Tibial nerve (tissue), 4 donors: ENCODE measurements around the gene NDRG2. TPM values are rescaled to one million over a fixed set of nuclear protein-coding genes. Genes with fewer than 3 reads are reported as not detected.

Experiments used
- DNase-seq, 2 donors: peaks; one replicate each; pipeline ENCODE4 v3.0.0-alpha.2; 2019; ENCODE audit warnings: low spot score in 2 of 2
- H3K27ac ChIP-seq, 4 donors: fragments of 200-600 bp; sonication (generic) in 3 of 4; one replicate each; pipeline ENCODE4 v1.5.1; 2017 to 2019; ENCODE audit warnings: mild to moderate bottlenecking in 1 of 4
- H3K27me3 ChIP-seq, 2 donors: fragments of 200-600 bp; sonication (generic) in 1 of 2; one replicate each; pipeline versions ENCODE4 v1.5.1 to v1.6.0; 2017 to 2019
- H3K36me3 ChIP-seq, 3 donors: fragments of 200-600 bp; sonication (generic); one replicate each; pipeline ENCODE4 v1.5.1; 2018 to 2019
- H3K4me1 ChIP-seq, 4 donors: fragments of 200-600 bp; sonication (generic) in 3 of 4; one replicate each; pipeline ENCODE4 v1.5.1; 2017 to 2019
- H3K4me3 ChIP-seq, 4 donors: fragments of 200-600 bp; sonication (generic) in 3 of 4; one replicate each; pipeline ENCODE4 v1.5.1; 2017 to 2019; ENCODE audit warnings: mild to moderate bottlenecking in 1 of 4, moderate library complexity in 1 of 4
- H3K9me3 ChIP-seq, 4 donors: fragments of 200-600 bp; sonication (generic) in 3 of 4; one replicate each; pipeline ENCODE4 v1.5.1; 2017 to 2019
- CTCF ChIP-seq, 5 experiments: fragments of 200-600 bp in 3 of 5; fragments of 450-650 bp in 2 of 5; sonication (generic) in 3 of 5; IDR thresholded peaks; one replicate each; pipeline ENCODE4 v1.5.1; 2016 to 2019; ENCODE audit warnings: antibody characterized with exemption in 5 of 5, mild to moderate bottlenecking in 3 of 5, moderate library complexity in 2 of 5
- EP300 ChIP-seq, 2 donors: sonication (generic); formaldehyde crosslinking; IDR thresholded peaks; one replicate each; pipeline ENCODE4 v1.6.1; 2017; ENCODE audit warnings: antibody characterized with exemption in 2 of 2, mild to moderate bottlenecking in 1 of 2
- POLR2A ChIP-seq, 2 donors: fragments of 450-650 bp; IDR thresholded peaks; one replicate each; pipeline ENCODE4 v1.6.1; 2017; ENCODE audit warnings: antibody characterized with exemption in 2 of 2, mild to moderate bottlenecking in 2 of 2, moderate library complexity in 2 of 2
- WGBS, 2 donors: methylation state at CpG; one replicate each; pipeline ENCODE4 v1.1.5; 2018; 5-methylcytosine and 5-hydroxymethylcytosine counted together
- total RNA-seq, 4 donors: library from RNA; depleted of rRNA; stranded (reverse); fragments of >200 nt; gene quantifications; one replicate each; pipeline ENCODE4 v1.1.0, GENCODE V29; 2016

Gene NDRG2
- total RNA-seq, 4 donors from 2014 or later = 370 to 971 (median 750) TPM

- H3K27me3 ChIP-seq = no peaks in the 10 kb centered on the region
- no peaks in the 10 kb centered on the region for H3K36me3 ChIP-seq
- H3K4me1 ChIP-seq = peaks cover 0 to 34% (median 22%) of the 10 kb centered on the region in 4 donors
- H3K9me3 ChIP-seq = no peaks in the 10 kb centered on the region
- WGBS, 2 donors = 65 to 81% methylated on average over 5 of the region's 5 CpGs
- DNase-seq = no peak
- H3K4me3 ChIP-seq = no peak within 1 kb of the TSS
- no peak for TF ChIP-seq POLR2A (IDR thresholded peaks at IDR 0.05)
- TF ChIP-seq EP300 (IDR thresholded peaks at IDR 0.05) = no peak
- H3K27ac ChIP-seq = no peak within 1 kb of the TSS
These were observed 9.8 kb upstream of the NDRG2 start, which contains the start of gene RNASE13 for GRCh38 chr14:21034707-21035106. Gene RNASE13 (minus strand): TSS chr14:21034807. CDS start chr14:21034288, 519 bp downstream.

- WGBS, 2 donors = 90 to 92% methylated on average over 4 of the region's 4 CpGs
- H3K9me3 ChIP-seq = no peaks in the 10 kb centered on the region
- no peak overlapping the region for H3K4me3 ChIP-seq
- TF ChIP-seq CTCF (IDR thresholded peaks at IDR 0.05) = no peak
- TF ChIP-seq EP300 (IDR thresholded peaks at IDR 0.05) = no peak
- TF ChIP-seq POLR2A (IDR thresholded peaks at IDR 0.05) = no peak
- no peak overlapping the region for H3K27ac ChIP-seq
- no peaks in the 10 kb centered on the region for H3K27me3 ChIP-seq
- peaks cover 0 to 19% (median 10%) of the 10 kb centered on the region in 4 donors for H3K4me1 ChIP-seq
- no peak for DNase-seq
- no peaks in the 10 kb centered on the region for H3K36me3 ChIP-seq
These were observed 8.4 kb upstream of the NDRG2 start for GRCh38 chr14:21033133-21033698.

- H3K4me1 ChIP-seq = peaks cover 0 to 18% (median 6%) of the 10 kb centered on the region in 4 donors
- no peaks in the 10 kb centered on the region for H3K9me3 ChIP-seq
- no peak for TF ChIP-seq EP300 (IDR thresholded peaks at IDR 0.05)
- TF ChIP-seq CTCF (IDR thresholded peaks at IDR 0.05) = no peak
- no peak for TF ChIP-seq POLR2A (IDR thresholded peaks at IDR 0.05)
- no peak overlapping the region for H3K27ac ChIP-seq
- H3K27me3 ChIP-seq = no peaks in the 10 kb centered on the region
- WGBS, 2 donors = 84 to 87% methylated on average over 5 of the region's 5 CpGs
- H3K36me3 ChIP-seq = no peaks in the 10 kb centered on the region
- DNase-seq = no peak
- H3K4me3 ChIP-seq = no peak overlapping the region
These were observed 7.7 kb upstream of the NDRG2 start for GRCh38 chr14:21032326-21033132.

GRCh38 chr14:21030531-21030930, 5.7 kb upstream of the NDRG2 start:
- DNase-seq = no peak
- Histone ChIP-seq H3K27me3 (no peaks in the 10 kb centered on the region), H3K4me1 (peaks cover 0 to 29% (median 10%) of the 10 kb centered on the region in 4 donors), H3K27ac (no peak overlapping the region), H3K9me3 (no peaks in the 10 kb centered on the region), H3K4me3 (no peak overlapping the region), H3K36me3 (no peaks in the 10 kb centered on the region)
- TF ChIP-seq CTCF (IDR thresholded peaks at IDR 0.05) (no peak), POLR2A (IDR thresholded peaks at IDR 0.05) (no peak), EP300 (IDR thresholded peaks at IDR 0.05) (no peak)
- 72 to 78% methylated on average over 12 of the region's 12 CpGs for WGBS, 2 donors

DNA sequence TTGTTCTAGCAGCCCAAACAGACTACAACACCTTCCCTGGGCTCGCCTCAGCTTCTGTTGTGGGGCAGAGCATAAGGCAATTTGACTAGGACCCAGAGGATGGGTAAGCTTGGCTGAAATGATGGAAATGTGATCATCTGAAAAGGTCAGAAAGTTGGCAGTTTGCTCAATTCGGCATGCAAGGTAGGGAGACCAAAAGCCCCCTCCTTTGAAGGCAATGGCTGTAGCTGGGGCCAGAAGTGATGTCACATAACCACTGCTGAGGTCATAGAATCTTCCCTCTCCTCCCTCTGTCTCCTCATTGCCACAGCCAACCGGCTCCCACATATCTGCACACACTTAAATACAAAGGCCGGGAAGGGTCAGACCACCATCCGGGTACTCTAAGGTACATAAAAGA, 5.1 kb upstream of the NDRG2 start, which contains the start of gene TPPP2:
Gene TPPP2 (plus strand): TSS at position 301 of the 400 bp plus-strand sequence. CDS start 365 bp downstream, outside the sequence.
- Histone ChIP-seq H3K9me3 (no peaks in the 10 kb centered on the region), H3K36me3 (no peaks in the 10 kb centered on the region), H3K27me3 (no peaks in the 10 kb centered on the region), H3K4me3 (no peak within 1 kb of the TSS), H3K27ac (peak within 1 kb of the TSS in 2 of 4 donors; percentile 99), H3K4me1 (peaks cover 0 to 29% (median 10%) of the 10 kb centered on the region in 4 donors)
- no peak for DNase-seq
- WGBS, 2 donors = 91% methylated on average over 5 of the region's 5 CpGs
- TF ChIP-seq CTCF (IDR thresholded peaks at IDR 0.05) = no peak
- no peak for TF ChIP-seq POLR2A (IDR thresholded peaks at IDR 0.05)
- no peak for TF ChIP-seq EP300 (IDR thresholded peaks at IDR 0.05)
